Cerebellar nuclear complex (tissue), 1 donor: Measurements from ENCODE around the gene PCBD2.
"Not testable (repeated sequence)": the region's sequence is repeated elsewhere in the genome, so short reads cannot be mapped to it uniquely, and the experiment has no call there.

Experiments used
- DNase-seq, 2 experiments: peaks; one replicate each; lab custom pipeline; 2025; lab: John Stamatoyannopoulos, UW

The PCBD2 gene

GRCh38 chr5:134904610-134905245 is at the start of gene PCBD2:
TSS of gene PCBD2 (plus strand) at chr5:134905131. CDS start at chr5:134905140, 9 bp downstream.
- peak in 1 of 2 experiments; percentile 44 for DNase-seq

GRCh38 chr5:134856465-134856864 is 48.5 kb upstream of the PCBD2 start:
- DNase-seq = not testable (repeated sequence)

GRCh38 chr5:134857401-134857800 is 47.5 kb upstream of the PCBD2 start:
- no peak for DNase-seq

- DNase-seq = no peak
These were observed 40.2 kb upstream of the PCBD2 start for GRCh38 chr5:134864707-134865106.

GRCh38 chr5:134873494-134873893 is 31.4 kb upstream of the PCBD2 start:
- no peak for DNase-seq

- DNase-seq = peak in 1 of 2 experiments; percentile 54
These were observed 30.7 kb upstream of the PCBD2 start, which contains the start of gene TXNDC15 for GRCh38 chr5:134873987-134874830. TSS of gene TXNDC15 (plus strand) at chr5:134874371. CDS start at chr5:134874428, 57 bp downstream.

- DNase-seq = peak in 1 of 2 experiments; percentile 17
These were observed 29.9 kb upstream of the PCBD2 start for GRCh38 chr5:134874831-134875655.

- DNase-seq = no peak
These were observed 27.8 kb upstream of the PCBD2 start for GRCh38 chr5:134877159-134877558.

GRCh38 chr5:134878403-134878802 is 26.5 kb upstream of the PCBD2 start:
- DNase-seq = no peak

- DNase-seq = no peak
These were observed 25.5 kb upstream of the PCBD2 start for GRCh38 chr5:134879456-134879855.

- not testable (repeated sequence) for DNase-seq
These were observed 24.0 kb upstream of the PCBD2 start for GRCh38 chr5:134880937-134881336.

- not testable (repeated sequence) for DNase-seq
These were observed 23.2 kb upstream of the PCBD2 start for GRCh38 chr5:134881711-134882110.

- DNase-seq = no peak
These were observed 17.3 kb upstream of the PCBD2 start for GRCh38 chr5:134887593-134888159.

GRCh38 chr5:134889335-134889734 is 15.6 kb upstream of the PCBD2 start:
- DNase-seq = no peak

GRCh38 chr5:134891473-134891872 is 13.5 kb upstream of the PCBD2 start:
- DNase-seq = no peak

- DNase-seq = no peak
These were observed 12.6 kb upstream of the PCBD2 start for GRCh38 chr5:134892282-134892681.

- DNase-seq = no peak
These were observed 12.0 kb upstream of the PCBD2 start for GRCh38 chr5:134892926-134893325.

GRCh38 chr5:134893748-134894505 is 11.0 kb upstream of the PCBD2 start:
- no peak for DNase-seq

- no peak for DNase-seq
These were observed 2.7 kb upstream of the PCBD2 start for GRCh38 chr5:134902071-134902801.

GRCh38 chr5:134905246-134905996 is 490 bp downstream of the PCBD2 start:
- no peak for DNase-seq
